Measurements from ENCODE around the gene GARNL3.
A peak's percentile ranks its signal among the peaks of the same experiment; 100 is the strongest.

GARNL3 gene

DNA sequence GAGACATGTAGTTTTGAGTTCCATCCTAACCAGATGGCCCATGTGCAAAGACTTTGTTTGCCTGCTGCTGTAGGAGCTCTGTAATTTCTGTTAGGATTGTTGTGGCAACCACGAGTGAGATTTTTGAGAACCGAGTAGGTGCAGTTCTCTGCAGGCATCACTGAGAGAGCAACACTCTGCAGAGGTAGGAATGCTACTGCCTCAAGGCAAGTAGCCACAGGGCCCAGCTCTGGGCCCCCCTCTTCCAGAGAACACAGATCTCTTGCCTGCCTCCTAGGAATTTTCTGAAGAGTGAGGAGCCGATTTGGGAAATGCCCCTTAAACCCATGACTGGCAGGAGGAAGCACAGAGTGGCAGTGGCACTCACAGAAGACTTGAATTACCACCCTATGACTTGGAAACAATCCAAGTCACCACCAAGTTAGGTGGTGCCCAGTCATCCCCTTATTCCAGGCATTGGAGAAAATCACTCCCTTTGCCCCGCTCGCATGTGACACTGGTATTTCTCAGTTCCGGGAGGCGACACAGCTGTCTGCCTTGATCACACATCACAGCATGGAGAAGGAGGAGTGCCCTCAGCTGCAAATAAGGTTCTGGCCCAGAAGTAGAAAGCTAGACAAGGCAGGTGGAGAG lies 79.9 kb downstream of the GARNL3 start:
- Histone ChIP-seq H3K27me3 (ENCODE audit: control insufficient read depth, insufficient read depth, low read length) (no peaks in the 10 kb centered on the region), H3K4me2 (ENCODE audit: low read length) (no peak overlapping the region), H2AFZ (no peak overlapping the region), H3K27ac (no peak overlapping the region), H3K79me2 (no peaks in the 10 kb centered on the region), H3K36me3 (ENCODE audit: control insufficient read depth, insufficient read depth, low read length) (no peaks in the 10 kb centered on the region), H3K9ac (no peak overlapping the region), H3K4me1 (no peaks in the 10 kb centered on the region), H3K4me3 (ENCODE audit: low read depth, low read length) (no peak overlapping the region), H3K9me3 (ENCODE audit: control insufficient read depth, low read length) (no peaks in the 10 kb centered on the region)
- TF ChIP-seq, protein P1, sequence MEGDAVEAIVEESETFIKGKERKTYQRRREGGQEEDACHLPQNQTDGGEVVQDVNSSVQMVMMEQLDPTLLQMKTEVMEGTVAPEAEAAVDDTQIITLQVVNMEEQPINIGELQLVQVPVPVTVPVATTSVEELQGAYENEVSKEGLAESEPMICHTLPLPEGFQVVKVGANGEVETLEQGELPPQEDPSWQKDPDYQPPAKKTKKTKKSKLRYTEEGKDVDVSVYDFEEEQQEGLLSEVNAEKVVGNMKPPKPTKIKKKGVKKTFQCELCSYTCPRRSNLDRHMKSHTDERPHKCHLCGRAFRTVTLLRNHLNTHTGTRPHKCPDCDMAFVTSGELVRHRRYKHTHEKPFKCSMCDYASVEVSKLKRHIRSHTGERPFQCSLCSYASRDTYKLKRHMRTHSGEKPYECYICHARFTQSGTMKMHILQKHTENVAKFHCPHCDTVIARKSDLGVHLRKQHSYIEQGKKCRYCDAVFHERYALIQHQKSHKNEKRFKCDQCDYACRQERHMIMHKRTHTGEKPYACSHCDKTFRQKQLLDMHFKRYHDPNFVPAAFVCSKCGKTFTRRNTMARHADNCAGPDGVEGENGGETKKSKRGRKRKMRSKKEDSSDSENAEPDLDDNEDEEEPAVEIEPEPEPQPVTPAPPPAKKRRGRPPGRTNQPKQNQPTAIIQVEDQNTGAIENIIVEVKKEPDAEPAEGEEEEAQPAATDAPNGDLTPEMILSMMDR (IDR thresholded peaks at IDR 0.05) = no peak

DNA sequence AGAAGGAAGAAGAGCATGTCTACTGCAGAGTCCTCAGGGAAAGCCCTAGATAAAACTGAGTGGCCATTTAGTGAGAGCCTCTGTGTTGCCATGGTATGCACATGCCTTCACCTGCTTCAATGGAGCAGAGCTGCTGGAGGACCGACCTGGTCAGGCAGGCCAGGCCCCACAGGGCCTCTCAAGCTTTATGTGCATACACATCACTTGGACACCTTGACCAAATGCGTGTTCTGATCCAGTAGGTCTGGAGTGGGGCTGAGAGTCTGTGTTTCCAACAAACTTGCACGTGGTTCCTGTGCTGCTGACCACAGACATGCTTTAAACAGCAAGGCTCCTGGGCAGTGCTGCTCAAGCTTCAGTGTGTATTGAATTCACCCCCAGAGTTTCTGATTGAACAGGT lies 81.0 kb downstream of the GARNL3 start:
- Histone ChIP-seq H3K9ac (no peak overlapping the region), H3K27ac (no peak overlapping the region), H3K27me3 (ENCODE audit: control insufficient read depth, insufficient read depth, low read length) (no peaks in the 10 kb centered on the region), H3K4me1 (no peaks in the 10 kb centered on the region), H3K4me2 (ENCODE audit: low read length) (no peak overlapping the region), H3K4me3 (ENCODE audit: low read depth, low read length) (no peak overlapping the region), H3K9me3 (ENCODE audit: control insufficient read depth, low read length) (no peaks in the 10 kb centered on the region), H3K79me2 (no peaks in the 10 kb centered on the region), H3K36me3 (ENCODE audit: control insufficient read depth, insufficient read depth, low read length) (no peaks in the 10 kb centered on the region), H2AFZ (no peak overlapping the region)
- TF ChIP-seq, protein P1 (IDR thresholded peaks at IDR 0.05) = no peak

DNA sequence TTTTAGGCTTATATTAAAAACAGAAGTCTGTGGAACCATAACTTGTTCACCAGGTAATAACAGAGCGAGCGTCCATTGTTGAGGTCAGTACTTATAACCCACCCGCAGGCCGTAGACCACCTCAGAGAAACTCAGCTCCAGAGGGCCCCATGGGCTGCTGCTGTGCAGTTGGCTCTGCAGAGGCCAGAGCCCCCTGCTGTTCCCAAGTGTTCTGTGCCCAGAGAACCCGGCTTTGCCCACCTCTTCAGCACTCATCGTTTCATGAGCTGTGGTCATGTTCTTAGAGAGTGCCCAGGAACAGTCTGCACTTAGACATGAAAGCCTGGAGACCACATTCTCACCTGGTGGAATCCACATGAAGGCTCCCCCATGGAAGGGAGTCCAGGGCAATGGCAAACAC lies 82.0 kb downstream of the GARNL3 start:
- Histone ChIP-seq H3K4me1 (no peaks in the 10 kb centered on the region), H3K4me3 (ENCODE audit: low read depth, low read length) (no peak overlapping the region), H3K27me3 (ENCODE audit: control insufficient read depth, insufficient read depth, low read length) (no peaks in the 10 kb centered on the region), H3K79me2 (no peaks in the 10 kb centered on the region), H3K36me3 (ENCODE audit: control insufficient read depth, insufficient read depth, low read length) (no peaks in the 10 kb centered on the region), H3K4me2 (ENCODE audit: low read length) (no peak overlapping the region), H2AFZ (no peak overlapping the region), H3K9me3 (ENCODE audit: control insufficient read depth, low read length) (no peaks in the 10 kb centered on the region), H3K27ac (no peak overlapping the region), H3K9ac (no peak overlapping the region)
- TF ChIP-seq, protein P1 (IDR thresholded peaks at IDR 0.05) = no peak

GRCh38 chr9:127347831-127348776 lies 83.5 kb downstream of the GARNL3 start:
- H3K27me3 ChIP-seq (ENCODE audit: control insufficient read depth, insufficient read depth, low read length) = no peaks in the 10 kb centered on the region
- H3K27ac ChIP-seq = no peak overlapping the region
- no peaks in the 10 kb centered on the region for H3K36me3 ChIP-seq (ENCODE audit: control insufficient read depth, insufficient read depth, low read length)
- no peaks in the 10 kb centered on the region for H3K79me2 ChIP-seq
- no peak overlapping the region for H2AFZ ChIP-seq
- TF ChIP-seq, protein P1 (IDR thresholded peaks at IDR 0.05) = peak; percentile 43
- H3K4me3 ChIP-seq (ENCODE audit: low read depth, low read length) = no peak overlapping the region
- no peaks in the 10 kb centered on the region for H3K4me1 ChIP-seq
- H3K9me3 ChIP-seq (ENCODE audit: control insufficient read depth, low read length) = no peaks in the 10 kb centered on the region
- H3K4me2 ChIP-seq (ENCODE audit: low read length) = no peak overlapping the region
- H3K9ac ChIP-seq = no peak overlapping the region

Measured in parathyroid adenoma (tissue), 2 donors.